Middle frontal gyrus (tissue), 1 donor: ENCODE data around the gene APOL2.
"Not testable (repeated sequence)": the region's sequence is repeated elsewhere in the genome, so short reads cannot be mapped to it uniquely, and the experiment has no call there.

ENCODE experiments used
- DNase-seq: peaks from one replicate; pipeline ENCODE4 v3.0.0-alpha.2; 2015; ENCODE audit warnings: low spot score; ENCODE audit errors: extremely low spot score

APOL2 gene

DNA sequence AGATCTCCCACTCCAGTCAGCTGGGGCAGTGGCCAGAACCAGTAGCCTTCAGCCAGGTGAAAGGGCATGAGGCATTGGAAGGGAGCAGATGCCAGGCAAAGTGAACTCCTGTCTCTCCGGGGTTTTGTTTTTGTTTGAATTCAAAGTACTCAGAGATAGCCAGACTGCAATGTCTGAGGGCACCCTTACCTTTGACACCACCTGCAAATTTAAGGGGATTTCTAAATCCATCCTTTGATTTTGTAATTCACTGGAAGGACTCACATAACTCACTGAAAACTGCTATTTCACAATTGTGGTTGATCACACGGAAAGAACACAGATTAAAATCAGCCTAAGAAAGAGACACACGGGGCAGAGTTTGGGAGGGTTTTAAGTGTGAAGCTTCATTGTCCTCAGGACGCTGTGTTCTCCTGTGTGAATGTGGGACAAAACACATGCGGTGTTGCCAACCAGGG, 23.9 kb upstream of the APOL2 start:
- not testable (repeated sequence) for DNase-seq

DNA sequence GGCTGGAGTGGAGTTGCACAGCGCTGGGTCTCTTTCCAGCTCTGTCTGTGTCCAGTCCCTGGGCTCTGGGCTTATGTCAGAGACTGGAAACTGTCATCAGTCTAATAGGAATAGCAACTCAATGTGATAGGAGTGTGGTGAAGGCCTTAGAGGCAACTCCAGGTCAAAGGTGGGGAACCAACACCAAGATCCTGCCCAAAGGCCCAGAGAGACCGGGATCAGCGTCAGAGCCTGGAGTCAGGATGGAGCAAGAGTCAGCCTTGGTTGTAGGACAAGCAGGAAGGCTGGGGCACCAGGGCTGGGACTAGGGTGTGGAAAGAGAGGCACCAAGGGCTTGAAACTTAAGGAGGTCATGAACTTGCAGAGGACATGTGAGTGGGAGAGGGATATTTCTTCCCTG, 23.0 kb upstream of the APOL2 start:
- not testable (repeated sequence) for DNase-seq

DNA sequence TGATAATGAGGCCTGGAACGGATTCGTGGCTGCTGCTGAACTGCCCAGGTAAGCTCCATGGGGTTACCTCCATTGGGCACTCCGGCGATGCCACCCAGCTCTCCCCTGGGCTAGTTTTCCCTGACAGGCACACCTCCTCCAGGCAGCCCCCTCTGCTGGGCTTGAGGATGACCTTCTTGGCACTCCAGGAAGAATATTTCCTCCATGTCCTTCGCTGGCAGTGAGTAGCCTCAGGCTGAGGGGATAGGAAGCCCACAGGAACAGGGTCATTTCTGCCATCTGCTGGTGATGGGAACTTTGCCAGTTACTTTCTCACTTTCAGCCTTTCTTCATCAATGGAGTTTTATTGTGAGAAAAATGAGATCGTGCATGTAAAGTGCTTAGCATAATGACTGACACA, 22.3 kb upstream of the APOL2 start:
- not testable (repeated sequence) for DNase-seq

DNA sequence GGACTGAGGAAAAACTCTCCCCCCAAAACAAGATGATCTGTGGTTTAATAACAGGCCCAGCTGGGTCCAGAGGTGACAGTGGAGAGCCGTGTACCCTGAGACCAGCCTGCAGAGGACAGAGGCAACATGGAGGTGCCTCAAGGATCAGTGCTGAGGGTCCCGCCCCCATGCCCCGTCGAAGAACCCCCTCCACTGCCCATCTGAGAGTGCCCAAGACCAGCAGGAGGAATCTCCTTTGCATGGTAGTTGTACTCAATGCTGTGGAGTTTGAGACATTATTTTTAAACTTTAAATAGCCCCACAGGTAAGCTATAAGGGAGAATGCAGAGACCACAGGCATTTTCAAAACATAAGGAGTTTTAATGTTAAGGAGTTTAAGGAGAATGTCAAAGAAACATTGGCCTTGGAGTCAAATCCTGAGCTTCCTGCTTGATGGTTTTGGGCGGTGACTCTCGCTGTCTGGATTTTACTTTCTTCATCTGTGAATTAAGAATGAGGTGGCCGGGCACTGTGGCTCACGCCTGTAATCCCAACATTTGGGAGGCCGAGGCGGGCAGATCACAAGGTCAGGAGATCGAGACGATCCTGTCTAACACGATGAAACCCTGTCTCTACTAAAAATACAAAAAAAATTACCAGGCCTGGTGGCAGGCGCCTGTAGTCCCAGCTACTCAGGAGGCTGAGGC, 20.4 kb upstream of the APOL2 start:
- DNase-seq = no peak

DNA sequence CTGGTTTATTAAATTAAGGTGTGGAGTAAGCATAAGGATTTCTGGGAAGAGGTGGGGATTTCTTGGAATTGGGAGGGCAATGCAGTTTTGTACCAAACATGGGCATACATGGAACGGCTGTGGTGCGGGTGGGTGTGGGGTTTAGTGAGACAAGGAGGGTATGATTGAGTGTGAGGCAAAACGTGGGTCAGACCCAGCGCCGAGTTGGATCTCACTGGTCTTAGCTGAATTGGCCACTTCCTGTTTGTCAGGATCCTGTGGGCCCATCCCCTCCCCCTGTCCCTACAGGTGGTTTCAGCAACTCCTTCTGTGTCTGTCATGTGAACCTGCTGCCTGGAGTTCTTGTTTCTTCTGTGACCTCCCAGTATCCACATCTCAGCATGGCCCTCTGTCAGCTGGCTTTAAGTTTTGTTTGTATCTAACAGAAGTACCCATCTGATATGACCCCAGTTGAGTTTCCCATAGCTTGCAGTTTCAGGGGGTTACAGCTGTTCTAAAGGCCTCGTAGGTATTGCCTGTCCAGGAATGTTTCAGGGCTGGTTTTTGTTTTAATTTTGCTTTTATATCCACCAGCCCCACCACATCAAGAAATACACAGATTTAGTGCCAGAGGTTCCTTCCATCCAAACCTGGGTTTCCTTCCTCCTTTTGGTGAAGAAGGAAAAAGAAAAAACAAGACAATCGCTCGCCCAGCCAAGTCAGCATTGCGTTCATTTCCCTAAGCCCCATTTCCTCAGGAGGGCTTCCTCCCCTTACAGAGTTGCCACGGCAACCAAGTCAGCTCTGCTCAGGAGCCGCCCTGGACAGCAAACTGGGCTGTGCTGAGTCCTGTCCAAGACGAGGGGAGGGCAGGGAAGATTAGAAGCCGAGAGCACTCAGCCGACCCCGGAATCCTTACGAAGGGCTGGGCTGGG, 19.6 kb upstream of the APOL2 start:
- DNase-seq = no peak

DNA sequence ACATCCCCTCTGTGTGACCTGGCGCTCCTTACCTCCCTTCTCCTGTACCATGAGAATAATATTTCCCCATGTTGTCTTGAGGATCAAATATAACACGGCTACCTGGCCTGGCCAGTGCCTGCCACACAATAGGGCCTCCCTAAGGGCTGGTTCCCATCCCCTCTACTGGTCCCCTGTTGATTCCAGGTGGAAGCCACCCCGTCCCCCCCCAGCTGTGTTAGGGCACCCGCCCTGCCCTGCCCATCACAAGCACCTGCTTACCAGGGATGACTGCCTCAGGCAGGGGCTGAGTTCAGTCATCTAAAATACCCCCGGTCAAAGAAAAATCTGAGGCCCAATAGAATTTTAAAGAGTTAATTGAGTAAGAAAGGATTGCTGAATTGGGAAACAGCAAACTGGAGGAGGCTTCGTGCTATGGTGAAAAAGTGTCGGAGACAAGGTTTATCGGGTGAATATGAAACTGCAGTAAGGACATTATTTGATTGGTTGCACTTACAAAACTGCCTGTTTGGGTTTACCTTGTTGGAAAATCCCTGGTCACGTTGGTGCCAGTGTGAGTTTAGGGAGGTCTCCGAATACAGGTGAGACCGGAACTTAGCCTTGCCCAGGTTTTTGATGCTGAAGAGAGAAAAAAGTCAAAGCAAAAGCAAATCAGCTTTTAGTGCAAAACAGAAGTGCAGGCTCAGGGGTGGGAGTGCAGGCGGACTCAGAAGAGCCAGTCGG, 18.8 kb upstream of the APOL2 start:
- DNase-seq = no peak

DNA sequence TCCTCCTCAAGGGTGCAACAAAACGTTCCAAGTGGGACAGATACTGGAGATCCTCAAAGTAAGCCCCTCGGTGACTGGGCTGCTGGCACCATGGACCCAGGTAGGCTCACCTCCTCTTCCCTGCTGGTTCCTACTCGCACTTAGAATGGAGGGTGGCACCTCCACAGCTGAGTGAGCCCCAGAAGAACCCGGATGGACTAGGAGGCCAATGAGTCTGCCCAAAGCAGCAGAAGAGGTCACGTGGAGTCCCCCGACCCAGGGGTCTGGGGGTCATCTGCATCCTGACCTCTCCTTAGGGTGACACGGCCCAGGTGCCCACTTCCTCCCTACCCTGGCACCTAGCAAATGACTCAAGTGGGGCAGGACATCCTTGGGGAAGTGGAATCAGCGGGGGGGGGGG, 18.0 kb upstream of the APOL2 start:
- DNase-seq = no peak

DNA sequence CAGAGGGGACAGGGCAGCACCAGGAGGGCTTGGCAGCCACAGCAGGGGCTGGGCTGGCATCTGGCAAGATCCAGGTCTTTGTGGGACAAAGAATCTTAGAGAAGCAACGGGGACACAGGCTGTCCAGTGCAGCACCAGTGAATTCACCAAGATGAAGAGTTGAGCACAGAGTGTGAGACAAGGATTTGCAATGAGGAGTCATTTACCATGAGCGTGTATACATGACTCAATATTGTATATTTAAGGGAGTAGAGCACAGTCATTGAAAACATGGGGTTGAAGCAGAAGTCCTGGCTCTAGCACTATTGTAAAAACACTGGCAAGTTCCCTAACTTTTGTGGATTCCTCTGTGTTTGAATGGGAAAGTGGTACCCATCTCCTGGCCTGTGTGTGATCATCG, 17.2 kb upstream of the APOL2 start:
- no peak for DNase-seq

DNA sequence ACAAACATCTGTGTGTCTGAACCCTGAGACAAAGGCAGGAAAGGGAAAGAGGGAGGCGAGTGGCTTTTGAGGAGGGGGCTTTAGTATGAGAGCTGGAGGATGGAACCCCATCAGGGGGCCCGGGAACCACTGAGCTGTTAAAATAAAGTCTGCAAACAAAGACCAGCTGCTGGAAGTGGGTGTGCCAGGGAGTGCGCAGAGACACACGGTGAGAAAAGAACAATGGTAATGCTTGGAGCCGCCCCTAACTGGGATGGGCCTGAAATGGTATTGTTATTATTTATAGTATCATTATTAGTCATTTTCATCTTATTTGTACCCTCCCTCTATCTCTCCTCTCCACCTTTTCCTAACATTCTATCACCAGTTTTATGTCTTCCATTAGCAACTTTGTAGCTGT, 16.2 kb upstream of the APOL2 start:
- DNase-seq = not testable (repeated sequence)

DNA sequence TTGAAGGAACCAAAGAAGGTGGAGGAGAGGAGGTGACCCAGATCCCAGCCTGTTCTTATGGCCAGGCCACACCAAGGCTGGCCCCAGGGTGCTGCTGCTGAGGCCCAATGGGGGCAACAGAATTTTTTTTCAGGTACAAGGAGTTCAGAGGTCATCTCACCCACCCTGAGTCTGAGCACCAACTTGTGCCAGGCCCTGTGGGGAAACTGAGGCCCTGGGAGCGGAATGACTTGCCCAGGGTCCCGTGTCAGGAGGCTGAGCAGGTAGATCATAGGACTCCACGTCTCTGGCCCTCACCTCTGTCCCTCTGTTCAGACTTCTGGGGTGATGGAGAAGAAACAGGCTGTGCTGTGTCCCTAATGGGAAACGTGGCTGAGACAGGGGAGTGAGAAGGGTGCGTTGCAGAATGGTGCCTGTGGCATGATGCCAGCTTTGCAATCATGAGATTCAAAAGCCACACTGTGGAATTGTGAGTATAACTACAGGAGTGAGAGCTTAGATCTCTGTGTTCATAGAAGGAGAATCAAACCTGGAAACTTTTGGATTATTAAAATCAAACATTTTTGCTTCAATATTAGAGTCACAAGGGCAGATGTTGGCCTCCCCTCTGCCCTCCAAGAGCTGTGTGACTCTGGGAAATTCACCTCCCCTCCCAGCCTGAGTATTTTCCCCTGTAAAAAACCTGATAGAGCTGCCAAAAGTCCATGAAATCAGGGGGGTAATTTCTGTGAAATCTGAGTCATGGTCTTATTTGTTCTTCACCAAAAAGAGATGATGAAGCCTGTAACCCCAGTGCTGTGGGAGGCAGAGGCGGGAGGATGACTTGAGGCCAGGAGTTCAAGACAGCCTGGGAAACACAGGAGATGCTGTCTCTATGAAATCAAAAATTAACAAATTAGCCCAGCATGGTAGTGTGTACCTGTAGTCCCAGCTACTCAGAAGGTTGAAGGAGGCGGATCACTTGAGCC, 14.5 kb upstream of the APOL2 start:
- DNase-seq = no peak

DNA sequence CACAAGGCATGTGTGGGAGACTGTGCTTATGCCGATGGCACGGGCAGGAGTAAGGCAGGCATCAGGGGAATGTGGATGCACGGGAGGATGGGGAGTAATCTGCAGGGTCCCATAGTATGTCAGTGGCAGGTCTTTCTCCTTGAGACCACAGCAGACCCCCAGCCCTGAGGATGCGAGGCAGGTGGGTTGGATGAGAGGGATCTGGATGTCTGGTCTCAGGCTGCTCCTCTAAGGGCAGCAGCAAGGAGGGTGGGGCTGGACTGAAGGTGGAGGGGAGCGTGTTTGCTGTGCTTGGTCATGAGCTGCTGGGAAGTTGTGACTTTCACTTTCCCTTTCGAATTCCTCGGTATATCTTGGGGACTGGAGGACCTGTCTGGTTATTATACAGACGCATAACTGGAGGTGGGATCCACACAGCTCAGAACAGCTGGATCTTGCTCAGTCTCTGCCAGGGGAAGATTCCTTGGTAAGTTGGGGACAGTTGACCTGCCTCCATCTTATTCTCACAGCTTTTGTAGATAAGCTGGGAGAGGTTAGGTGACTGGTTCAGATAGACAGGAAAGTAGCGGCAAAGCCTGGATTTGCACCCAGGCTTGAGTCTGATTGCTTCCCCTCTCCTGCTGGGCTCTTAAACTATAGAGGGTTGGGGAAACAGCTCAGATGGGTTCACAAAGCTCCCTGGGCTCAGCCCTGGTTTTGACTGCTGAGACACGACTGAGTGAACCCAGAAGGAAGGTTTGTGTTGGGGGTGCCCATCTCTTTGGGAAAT, 13.6 kb upstream of the APOL2 start, which contains the start of gene APOL1:
Gene APOL1 (plus strand): TSS at position 380 of the 769 bp plus-strand sequence. CDS start 1,823 bp downstream, outside the sequence.
- DNase-seq = no peak

DNA sequence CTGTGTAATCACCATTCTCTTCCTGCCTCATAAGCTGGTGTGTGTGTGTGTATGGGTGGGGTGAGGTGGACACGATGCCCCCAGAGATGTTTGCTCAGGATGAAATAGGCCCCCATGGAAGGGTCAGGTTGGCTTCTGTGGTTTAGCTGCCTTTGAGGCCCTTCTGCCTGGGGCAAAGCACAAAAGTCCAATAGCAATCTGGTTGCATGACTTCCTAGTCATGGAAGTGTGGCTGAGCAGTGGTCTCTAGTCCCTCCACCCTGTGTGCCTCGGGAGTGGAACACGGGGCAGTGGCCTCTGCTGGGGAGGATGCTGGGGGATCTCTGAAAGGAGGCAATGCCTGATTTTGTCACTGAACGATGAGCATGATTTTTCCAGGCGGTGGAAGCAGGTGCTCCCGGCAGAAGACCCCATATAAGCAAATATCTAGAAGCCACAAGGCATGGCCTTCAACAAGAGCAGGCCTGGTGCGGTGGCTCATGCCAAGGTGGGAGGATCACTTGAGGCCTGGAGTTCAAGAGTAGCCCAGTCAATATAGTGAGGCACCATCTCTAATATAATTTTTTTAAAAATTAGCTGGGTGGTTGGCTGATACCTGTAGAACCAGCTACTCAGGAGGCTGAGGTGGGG, 12.8 kb upstream of the APOL2 start:
- DNase-seq = not testable (repeated sequence)

DNA sequence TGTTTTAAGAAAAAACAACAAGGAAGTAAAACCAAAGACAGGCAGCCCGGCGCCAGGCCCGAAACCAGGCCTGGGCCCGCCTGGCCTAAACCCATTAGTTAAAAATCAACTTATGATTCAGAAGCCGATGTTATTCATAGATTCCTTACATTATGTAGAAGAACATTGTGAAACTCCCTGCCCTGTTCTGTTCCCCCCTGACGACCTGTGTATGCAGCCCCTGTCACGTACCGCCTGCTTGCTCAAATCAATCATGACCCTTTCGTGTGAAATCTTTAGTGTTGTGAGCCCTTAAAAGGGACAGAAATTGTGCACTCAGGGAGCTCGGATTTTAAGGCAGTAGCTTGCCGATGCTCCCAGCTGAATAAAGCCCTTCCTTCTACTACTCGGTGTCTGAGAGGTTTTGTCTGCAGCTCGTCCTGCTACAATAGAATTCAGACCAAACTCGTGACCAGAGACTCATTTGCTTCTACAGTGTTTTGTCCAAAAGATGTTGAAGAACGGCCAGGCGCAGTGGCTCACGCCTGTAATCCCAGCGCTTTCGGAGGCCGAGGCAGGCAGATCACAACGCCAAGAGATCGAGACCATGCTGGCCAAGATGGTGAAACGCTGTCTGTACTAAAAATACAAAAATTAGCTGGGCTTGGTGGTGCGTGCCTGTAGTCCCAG, 11.1 kb upstream of the APOL2 start:
- not testable (repeated sequence) for DNase-seq

DNA sequence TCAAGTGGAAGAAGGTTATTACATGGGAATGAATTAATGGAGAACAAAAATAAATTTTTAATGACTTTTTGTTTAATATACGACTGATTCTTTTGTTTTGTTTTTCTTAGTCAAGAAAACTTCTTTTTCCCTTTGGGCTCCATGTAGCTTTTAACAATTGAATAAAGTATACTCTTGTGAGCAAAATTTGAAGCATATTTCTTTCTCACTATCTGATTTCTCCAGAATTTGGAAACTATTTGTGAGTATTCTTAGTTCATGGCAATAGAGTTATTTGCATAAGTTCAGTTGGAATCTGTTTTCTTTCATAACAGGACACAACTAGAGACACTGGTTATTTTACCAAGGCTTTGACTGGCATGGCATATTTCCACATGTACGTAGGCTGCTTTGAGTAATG, 9.8 kb upstream of the APOL2 start:
- DNase-seq = no peak

DNA sequence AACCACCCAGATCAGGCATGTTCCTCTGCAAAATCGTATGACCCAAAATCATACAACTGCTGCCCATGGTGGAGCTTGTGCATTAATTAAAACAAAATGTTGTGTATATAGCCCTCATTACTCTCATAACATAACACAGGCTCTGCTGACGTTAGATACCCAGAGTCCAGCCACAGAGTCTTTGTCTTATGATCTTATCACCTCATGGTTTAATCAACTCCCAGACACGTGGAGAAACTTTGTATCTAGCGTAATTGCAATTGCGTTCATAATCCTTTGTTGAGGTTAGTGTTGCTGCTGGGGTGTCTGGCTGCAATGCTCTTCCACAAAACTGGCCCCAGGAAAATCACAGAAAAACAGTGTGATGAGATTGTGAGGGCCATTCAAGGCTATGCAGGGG, 8.6 kb upstream of the APOL2 start:
- no peak for DNase-seq

DNA sequence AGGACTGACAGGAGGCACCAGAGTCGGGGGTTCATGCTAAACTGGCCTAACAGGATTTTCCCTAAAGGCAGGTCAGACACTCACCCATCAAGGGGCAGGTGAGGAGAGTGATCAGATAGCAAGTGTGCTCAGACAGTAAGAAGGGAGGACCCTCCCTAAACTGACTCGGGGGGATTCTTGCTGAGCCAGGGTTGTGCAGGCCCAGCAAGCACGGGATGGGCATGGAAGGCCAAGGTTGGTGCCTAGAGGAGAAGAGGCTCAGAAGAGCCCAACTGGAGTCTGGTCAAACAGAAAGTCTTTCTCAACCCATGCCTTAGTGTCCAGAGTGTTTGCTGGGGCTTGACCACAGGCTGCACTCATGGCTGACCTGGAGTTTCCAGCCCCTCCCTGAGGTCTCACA, 7.4 kb upstream of the APOL2 start:
- DNase-seq = no peak

DNA sequence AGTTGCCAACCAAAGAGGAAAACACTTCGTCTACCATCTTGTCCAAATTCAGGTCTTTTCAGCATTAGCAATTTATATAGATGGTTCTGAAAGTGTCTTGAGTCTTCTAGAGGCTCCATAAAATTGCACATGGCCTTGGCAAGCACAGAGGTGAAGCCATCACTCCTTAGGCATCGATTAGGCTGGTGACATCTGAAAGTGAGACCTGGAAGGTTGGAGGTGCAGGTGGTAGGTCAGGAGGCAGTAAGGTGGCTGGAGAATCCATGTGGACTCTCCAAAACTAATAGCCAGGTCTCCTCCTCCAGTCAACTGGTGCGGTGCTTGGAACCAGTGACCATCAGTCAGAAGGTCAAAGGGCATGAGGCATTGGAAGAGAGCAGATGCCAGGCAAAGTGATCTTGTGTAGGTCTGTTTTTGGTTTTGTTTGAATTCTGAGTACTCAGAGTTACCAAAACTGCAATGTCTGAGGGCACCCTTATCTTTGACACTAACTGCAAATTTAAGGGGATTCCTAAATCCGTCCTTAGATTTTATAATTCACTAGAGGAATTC, 6.6 kb upstream of the APOL2 start:
- DNase-seq = no peak
